ENCODE results near the gene CCBE1.

The CCBE1 gene

GRCh38 chr18:59492756-59493421, 204.3 kb downstream of the CCBE1 start:
- no peak for DNase-seq (ENCODE audit: low read depth)

- DNase-seq (ENCODE audit: low read depth), result no peak
Measured at GRCh38 chr18:59488899-59489298, 208.3 kb downstream of the CCBE1 start.

GRCh38 chr18:59485382-59485781, 211.8 kb downstream of the CCBE1 start:
- no peak for DNase-seq (ENCODE audit: low read depth)

GRCh38 chr18:59484561-59485328, 212.5 kb downstream of the CCBE1 start:
- peak; percentile 58 for DNase-seq (ENCODE audit: low read depth)

GRCh38 chr18:59484131-59484530, 213.1 kb downstream of the CCBE1 start:
- DNase-seq (ENCODE audit: low read depth), result no peak

GRCh38 chr18:59481436-59481835, 215.8 kb downstream of the CCBE1 start:
- DNase-seq (ENCODE audit: low read depth), result no peak

GRCh38 chr18:59479776-59480175, 217.4 kb downstream of the CCBE1 start:
- DNase-seq (ENCODE audit: low read depth), result no peak

- DNase-seq (ENCODE audit: low read depth), result no peak
Measured at GRCh38 chr18:59478591-59478990, 218.6 kb downstream of the CCBE1 start.

- no peak for DNase-seq (ENCODE audit: low read depth)
Measured at GRCh38 chr18:59477849-59478248, 219.4 kb downstream of the CCBE1 start.

- no peak for DNase-seq (ENCODE audit: low read depth)
Measured at GRCh38 chr18:59470561-59471121, 226.6 kb downstream of the CCBE1 start.

GRCh38 chr18:59469463-59470180, 227.6 kb downstream of the CCBE1 start:
- DNase-seq (ENCODE audit: low read depth), result no peak

GRCh38 chr18:59468821-59469220, 228.4 kb downstream of the CCBE1 start:
- no peak for DNase-seq (ENCODE audit: low read depth)

- no peak for DNase-seq (ENCODE audit: low read depth)
Measured at GRCh38 chr18:59467497-59467896, 229.7 kb downstream of the CCBE1 start.

- no peak for DNase-seq (ENCODE audit: low read depth)
Measured at GRCh38 chr18:59466980-59467379, 230.2 kb downstream of the CCBE1 start.

GRCh38 chr18:59464486-59464885, 232.7 kb downstream of the CCBE1 start:
- no peak for DNase-seq (ENCODE audit: low read depth)

- no peak for DNase-seq (ENCODE audit: low read depth)
Measured at GRCh38 chr18:59461171-59461570, 236.1 kb downstream of the CCBE1 start.

GRCh38 chr18:59460072-59460420, 237.2 kb downstream of the CCBE1 start:
- DNase-seq (ENCODE audit: low read depth), result peak; percentile 17

GRCh38 chr18:59459369-59460071, 237.7 kb downstream of the CCBE1 start:
- peak; percentile 21 for DNase-seq (ENCODE audit: low read depth)

- no peak for DNase-seq (ENCODE audit: low read depth)
Measured at GRCh38 chr18:59458575-59458974, 238.6 kb downstream of the CCBE1 start.

- no peak for DNase-seq (ENCODE audit: low read depth)
Measured at GRCh38 chr18:59456657-59457056, 240.6 kb downstream of the CCBE1 start.

GRCh38 chr18:59455728-59456276, 241.4 kb downstream of the CCBE1 start:
- DNase-seq (ENCODE audit: low read depth), result no peak
